ENCODE measurements around the gene CYP51A1.
"Not testable (repeated sequence)": the region's sequence is repeated elsewhere in the genome, so short reads cannot be mapped to it uniquely, and the experiment has no call there.

The CYP51A1 gene

DNA sequence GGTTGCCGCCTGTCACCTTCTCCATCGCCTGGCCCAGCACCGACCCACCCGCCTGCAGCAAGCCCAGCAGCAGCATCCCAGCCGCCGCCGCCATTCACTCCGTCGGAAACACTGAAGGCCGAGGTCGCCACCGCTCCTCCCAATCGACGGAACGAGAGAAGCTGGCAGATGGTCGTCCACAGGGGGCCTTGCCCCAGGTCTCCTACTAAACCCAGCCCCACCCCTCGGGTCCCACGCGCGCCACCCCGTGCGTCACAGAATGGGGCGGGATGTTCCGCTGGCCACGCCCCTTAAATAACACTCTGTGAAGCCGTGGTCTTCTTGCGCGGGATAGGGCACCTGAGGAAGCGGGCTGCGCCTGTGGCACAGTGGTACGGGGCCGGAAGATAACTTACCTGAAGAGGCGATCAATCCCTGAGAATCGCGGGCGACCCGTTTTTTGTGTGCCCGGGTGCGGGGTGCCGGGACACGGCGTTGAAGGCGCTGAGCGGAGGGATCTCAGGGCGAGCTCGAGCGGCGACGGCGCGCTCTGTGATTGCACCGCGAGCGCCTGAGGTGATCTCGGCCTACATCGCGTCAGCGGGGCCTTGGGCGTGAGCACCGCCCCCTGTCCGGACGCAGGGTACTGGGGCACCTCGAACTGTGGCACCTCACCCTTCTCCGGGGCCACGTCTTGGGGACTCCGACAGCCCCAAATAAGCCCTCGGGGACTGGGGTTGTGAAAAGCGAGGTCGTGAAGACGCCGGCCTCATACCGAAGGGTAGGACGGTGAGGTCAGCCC is at the start of gene CYP51A1:
CYP51A1 (minus strand) TSS at position 207 of the 781 bp plus-strand sequence; CDS start at position 94, 113 bp downstream.
- peak; percentile 94 for DNase-seq

DNA sequence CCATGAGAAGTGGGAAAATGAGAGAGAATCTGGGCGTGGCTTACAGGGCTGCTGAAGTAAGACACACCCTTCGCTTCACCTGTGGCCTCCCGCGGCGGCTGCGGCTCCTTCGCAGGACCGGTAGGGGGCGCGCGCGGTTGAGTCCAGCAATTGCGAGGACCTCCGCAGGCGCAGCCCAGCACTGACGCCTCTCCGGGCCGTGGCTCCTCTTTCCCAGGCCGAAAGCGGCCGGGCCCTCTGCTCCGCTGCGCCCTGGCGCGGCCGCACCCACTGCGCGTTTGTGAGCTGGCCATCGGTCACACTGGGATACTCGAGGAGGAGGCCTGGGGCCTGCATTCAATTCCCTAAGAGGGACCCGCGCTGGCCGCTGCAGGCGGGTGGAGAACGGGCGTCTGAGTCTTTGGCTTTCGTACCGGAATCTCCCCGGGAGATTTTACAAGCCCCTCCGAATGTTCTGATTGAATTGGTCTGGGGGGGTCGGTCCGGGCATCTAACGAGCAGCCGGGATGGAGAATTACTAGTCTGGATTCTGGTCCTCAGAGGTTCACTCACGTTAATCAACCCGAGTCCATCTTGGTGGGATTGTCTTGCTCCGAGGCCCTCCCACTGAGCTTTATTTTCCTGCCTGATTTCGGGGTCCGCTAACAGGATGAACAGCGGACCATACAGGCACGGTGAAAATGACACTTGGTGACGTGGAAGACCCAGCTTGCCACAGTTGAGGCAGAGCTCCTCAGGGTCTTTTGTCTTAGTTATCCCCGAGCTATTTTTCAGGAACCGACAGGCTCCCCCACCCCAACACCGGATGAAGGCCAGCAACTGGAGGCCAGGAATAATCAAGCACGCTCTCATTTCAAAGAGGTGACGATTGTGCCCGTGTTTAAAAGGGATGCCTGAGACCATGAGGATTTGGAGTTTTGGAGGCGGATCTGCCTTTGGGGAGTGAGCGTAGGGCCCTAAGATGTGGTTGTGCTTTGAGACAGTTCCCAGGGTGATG is 44.9 kb upstream of the CYP51A1 start, which contains the start of gene LRRD1:
LRRD1 (minus strand) TSS at position 215 of the 997 bp plus-strand sequence. CDS start 13,940 bp downstream, outside the sequence.
- DNase-seq: peak; percentile 91

DNA sequence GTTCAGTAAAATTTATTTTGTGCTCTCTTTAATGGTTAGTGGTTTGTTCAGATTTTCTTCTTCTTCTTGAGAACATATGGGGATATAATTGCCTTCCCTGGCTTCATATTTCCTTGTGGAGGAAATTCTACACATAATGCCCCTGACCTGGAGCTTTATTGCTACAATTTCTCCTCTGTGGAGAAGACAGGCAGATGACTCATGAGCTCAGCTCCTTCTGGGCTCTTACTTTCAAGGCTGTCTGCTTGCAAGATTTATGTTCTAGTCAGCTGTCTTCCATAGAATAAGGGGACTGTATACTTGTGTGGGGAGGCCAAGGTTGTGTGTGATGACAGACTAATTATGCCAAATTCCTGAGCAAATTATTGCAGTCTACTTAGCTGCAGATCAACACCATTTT is 43.1 kb upstream of the CYP51A1 start:
- no peak for DNase-seq

DNA sequence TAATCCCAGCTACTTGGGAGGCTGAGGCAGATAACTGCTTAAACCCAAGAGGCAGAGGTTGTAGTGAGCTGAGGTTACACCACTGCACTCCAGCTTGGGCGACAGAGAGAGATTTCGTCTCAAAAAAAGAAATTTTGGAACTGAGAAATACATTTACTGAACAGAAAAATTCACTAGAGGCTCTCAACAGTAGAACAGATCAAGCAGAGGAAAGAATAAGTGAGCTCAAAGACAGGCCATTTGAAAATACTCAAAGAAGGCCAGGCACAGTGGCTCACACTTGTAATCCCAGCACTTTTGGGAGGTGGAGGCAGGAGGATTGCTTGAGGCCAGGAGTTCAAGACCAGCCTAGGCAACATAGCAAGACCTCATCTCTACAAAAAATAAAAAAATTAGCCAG is 35.3 kb upstream of the CYP51A1 start:
- not testable (repeated sequence) for DNase-seq

DNA sequence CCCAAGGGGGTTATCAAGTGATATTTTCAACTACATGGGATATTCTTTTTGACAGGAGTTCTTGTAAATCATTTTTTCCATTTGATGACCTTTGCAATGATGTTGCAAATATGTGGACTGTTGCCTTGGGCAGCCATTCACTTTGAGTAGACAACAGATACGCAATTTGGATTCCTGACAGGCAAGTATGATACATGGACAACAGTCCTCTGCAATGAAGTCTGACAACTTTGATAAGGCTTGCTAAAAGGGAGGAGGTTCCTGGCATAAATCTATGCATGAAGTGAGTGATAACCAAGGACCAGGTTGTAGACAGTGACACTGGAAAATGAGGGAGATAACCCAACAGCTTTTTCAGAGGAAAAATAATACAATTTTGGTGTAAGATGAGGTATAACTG is 27.0 kb upstream of the CYP51A1 start:
- no peak for DNase-seq

DNA sequence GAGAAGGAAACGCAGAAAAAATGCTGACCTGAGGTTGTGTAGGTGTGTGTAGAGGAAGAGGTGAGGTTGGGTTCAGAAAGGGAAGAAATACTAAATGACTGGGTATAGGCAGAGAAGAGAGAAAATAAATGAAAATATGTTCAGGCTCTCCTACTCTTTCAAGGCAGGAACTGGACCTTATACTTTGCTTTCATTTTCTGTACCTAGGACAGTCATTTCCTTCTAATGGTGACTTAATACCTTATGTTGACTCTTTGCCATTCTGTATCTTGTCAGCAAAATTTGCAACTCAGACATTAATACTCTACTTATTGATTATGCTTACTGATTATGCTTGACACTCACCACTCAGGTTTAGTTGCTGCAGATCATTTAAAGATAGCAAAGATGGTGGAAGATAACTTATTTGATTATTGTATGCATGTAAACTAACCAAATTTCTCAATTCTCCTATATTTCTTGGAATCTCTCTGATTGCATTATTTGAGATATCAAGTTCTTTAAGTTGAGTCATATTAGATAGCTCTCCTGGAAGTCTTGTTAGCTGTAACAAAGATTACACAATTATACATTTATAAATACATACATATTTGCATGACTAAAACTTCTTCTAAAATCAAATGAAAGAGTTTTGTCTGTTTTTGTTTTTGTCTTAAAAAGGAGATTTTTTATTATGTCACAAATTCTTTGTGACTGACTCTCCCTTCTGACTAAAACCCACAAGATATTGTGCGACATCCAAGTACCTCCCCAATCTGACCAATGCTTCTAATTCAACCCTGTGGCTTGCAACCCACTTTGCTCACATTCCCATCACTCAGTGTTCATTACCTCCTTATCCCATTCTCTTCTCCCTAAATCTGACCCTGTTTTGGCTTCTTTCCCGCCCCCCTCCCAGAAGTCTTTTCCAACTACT is 24.6 kb upstream of the CYP51A1 start:
- no peak for DNase-seq

DNA sequence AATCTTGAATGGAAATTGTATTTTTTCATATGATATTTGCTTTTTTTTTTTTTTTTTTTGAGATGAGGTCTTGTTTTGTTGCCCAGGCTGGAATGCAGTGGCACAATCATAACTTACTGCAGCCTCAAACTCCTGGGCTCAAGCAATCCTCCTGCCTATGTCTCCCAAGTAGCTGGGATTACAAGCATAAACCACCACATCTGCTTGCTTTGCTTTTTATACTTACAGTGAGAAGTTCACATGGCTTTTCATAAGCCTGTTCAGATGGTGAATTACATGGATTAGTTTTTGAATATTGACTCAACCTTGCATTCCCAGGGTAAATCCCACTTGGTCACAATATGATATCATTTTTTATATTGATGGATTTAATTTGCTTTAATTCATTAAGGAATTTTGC is 22.7 kb upstream of the CYP51A1 start:
- DNase-seq: no peak

DNA sequence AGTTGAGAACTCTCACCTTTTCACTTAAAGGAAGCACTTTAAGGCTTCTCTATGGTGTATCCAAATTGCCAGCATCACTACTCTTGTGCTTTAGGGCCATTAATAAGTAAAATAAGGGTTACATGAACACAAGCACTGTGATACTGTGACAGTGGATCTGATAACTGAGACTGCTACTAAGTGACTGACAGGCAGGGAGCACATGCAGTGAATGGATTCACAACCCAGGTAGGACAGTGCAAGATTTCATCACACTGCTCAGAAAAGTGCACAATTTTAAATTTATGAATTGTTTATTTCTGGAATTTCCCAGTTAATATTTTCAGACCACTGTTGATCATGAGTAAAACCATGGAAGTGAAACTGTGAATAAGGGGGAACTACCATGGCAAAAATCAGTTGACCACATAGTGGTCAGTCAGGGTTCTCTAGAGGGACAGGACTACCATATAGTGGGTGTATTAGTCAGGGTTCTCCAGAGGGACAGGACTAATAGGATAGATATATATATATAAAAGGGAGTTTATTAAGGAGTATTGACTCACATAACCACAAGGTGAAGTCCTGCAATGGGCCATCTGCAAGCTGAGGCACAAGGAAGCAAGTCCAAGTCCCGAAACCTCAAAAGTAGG is 20.9 kb upstream of the CYP51A1 start:
- no peak for DNase-seq

DNA sequence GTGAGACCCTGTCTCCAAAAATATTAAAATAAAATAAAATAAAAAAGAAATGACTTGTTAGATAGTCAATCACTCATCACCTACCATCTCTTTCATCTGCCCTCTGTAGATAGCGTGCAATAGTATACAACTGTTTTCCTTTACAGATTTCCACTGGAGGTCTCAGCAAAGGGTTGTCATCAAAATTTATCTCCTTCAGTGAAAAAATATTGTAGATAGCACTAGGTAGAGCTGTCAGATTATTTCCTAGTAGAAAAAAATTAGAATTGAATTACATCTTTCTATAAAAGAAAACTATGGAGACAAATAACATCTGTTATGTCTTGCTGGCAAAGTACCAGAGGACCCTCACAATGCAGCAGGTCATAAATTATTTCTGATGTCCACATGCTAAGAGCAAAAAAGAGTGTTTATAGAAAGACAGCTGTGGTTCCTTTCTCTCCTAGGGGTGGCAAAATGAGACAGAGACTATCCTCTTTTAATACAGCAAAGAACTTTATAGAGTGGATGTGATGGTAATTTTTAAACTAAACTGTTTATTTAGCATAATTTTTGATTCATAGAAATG is 16.3 kb upstream of the CYP51A1 start:
- no peak for DNase-seq

DNA sequence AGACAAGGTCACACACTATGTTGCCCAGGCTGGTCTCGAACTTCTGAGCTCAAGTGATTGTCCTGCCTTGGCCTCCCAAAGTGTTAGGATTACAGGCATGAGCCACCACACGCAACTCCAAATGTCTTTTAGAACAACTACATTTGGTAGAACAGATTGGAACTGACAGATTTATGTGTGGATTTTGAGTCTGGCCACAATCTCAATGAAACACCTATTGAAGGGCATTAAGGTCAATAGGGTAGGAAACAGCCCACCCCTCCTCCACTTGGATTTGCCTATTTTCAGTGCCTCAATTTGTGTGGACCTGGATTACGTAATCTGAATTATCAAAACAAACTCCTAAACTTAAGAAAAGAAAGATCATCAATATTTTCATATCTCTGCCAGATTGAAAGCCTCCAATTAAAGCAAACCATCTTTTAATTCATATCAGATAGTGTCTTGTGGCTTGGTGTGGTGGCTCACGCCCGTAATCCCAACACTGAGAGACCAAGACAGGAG is 15.5 kb upstream of the CYP51A1 start:
- no peak for DNase-seq

DNA sequence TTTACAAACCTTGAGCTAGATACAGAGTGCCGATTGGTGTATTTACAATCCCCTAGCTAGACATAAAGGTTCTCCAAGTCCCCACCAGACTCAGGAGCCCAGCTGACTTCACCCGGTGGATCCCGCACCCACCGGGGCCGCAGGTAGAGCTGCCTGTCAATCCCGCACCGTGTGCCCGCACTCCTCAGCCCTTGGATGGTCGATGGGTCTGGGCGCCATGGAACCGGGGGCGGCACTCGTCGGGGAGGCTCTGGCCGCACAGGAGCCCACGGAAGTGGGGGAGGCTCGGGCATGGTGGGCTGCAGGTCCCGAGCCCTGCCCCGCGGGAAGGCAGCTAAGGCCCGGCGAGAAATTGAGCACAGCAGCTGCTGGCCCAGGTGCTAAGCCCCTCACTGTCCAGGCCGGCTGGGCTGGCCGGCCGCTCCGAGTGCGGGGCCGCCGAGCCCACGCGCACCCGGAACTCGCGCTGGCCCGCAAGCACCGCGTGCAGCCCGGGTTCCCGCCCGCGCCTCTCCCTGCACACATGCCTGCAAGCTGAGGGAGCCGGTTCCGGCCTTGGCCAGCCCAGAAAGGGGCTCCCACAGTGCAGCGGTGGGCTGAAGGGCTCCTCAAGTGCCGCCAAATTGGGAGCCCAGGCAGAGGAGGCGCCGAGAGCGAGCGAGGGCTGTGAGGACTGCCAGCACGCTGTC is 9.1 kb upstream of the CYP51A1 start:
- not testable (repeated sequence) for DNase-seq

DNA sequence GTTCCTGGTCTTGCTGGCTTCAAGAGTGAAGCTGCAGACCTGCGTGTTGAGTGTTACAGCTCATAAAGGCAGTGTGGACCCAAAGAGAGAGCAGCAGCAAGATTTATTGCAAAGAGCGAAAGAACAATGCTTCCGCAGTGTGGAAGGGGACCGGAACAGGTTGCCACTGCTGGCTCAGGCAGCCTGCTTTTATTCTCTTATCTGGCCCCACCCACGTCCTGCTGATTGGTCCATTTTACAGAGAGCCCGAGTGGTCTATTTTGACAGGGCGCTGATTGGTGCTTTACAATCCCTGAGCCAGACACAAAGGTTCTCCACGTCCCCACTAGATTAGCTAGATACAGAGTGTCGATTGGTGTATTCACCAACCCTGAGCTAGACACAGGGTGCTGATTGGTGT is 8.5 kb upstream of the CYP51A1 start:
- DNase-seq: not testable (repeated sequence)

DNA sequence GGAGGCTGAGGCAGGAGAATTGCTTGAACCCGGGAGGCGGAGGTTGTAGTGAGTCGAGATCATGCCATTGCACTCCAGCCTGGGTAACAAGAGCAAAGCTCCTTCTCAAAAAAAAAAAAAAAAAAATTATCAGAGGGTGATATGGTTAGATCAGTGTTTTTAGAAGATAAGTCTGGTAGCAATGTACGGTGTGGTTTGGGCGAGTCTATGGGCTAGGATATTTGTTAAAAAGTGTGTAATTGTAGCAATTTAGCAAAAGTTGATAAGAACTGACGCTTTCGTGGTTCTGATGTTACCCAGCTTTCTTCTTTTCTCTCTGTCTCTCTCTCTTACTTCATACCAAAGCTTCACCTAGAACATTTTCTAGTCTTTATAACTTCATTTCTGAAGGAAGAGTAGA is 6.9 kb upstream of the CYP51A1 start:
- DNase-seq: no peak

DNA sequence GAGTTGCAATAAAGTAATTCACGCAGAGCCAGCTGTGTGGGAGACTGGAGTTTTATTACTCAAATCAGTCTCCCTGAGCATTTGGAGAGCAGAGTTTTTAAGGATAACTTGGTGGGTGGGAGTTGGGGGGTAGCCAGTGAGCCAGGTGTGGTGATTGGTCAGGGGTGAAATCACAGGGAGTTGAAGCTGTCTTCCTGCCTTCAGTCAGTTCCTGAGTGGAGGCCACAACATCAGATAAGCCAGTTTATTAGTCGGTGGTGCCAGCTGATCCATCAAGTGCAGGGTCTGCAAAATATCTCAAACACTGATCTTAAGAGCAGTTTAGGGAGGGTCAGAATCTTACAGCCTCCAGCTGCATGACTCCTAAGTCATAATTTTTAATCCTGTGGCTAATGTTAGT is 3.3 kb upstream of the CYP51A1 start:
- no peak for DNase-seq

DNA sequence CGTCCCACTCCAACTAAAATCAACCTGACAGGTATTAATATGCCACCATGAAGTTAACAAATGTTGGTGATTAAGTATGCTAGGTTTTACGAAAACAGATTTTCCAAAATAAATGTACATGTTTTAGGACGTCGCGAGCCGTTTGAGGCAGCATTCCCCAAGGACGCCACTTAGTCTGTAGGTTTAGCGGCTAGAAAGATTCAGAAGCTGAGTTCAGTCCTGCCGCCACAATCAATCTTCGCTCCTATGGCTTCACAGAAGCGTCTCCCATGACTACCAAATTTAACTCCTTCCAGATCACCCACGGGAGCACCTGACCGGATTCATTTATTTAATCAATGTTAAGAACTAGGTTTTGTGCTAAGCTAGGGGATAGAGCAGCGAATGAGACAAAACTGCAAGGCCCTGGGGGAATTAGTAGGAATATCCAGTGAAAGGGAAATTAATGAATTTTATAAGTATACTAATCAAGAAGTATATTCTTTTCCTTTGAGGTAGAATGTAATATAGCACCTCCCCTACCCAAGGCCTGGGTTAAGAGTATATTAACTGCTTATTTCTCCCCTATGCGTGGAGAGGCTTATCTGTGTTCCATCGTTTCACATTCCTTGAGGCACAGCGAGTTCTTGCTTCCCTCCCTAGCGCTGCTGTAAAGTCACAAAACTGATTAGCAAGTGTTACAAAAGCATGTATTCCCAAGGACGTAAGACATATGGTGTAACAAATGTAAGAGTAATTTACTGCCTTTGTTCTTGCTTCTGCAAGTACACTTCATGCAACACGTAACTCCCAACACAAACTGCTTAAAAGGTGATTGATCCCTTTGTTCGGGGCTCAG is 994 bp upstream of the CYP51A1 start:
- no peak for DNase-seq

DNA sequence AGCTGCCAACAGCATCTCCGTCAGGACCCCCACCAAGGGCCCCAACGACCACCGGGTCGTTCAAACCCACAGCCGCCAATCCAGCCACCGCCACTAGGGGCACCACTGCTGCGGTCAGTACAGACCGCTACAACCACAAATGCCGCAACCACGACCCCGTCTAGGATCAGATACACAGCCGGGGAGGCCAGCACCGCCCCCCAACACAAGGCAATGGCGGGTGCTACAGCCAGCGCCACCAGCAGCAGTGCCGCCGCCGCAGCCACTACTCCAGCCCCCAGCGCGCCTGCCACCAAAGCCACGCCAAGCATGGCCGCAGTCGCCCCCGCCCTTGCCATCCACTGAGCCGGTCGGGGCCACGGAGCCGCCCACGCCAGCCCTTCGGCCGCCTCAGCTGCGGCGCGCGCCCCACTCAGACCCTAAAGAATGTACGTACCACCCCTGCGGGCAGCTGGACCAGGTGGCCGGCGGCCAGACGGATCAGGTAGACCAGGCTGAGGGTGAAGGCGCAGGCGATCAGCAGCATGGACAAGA is 473 bp downstream of the CYP51A1 start:
- DNase-seq: peak; percentile 75

DNA sequence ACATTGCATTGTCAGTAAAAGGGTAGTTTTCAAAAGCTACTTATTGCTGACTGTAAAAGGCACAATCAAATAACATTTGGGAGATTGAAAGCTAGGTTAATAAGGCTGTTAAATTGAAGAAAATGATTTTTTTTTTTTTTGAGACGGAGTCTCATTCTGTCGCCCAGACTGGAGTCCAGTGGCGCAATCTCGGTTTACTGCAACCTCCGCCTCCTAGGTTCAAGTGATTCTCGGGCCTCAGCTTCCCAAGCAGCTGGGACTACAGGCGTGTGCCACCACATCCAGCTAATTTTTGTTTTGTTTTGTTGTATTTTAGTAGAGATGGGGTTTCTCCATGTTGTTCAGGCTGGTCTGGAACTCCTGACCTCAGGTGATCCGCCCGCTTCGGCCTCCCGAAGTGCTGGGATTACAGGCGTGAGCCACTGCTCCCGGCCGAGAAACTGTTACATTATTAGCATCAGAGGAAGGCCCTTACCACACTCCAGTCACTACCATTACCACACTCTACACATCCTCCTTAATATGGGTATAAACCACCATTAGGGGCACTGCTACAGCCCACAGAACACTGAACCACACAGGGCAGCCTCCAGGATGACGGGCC is 1.0 kb downstream of the CYP51A1 start:
- no peak for DNase-seq

DNA sequence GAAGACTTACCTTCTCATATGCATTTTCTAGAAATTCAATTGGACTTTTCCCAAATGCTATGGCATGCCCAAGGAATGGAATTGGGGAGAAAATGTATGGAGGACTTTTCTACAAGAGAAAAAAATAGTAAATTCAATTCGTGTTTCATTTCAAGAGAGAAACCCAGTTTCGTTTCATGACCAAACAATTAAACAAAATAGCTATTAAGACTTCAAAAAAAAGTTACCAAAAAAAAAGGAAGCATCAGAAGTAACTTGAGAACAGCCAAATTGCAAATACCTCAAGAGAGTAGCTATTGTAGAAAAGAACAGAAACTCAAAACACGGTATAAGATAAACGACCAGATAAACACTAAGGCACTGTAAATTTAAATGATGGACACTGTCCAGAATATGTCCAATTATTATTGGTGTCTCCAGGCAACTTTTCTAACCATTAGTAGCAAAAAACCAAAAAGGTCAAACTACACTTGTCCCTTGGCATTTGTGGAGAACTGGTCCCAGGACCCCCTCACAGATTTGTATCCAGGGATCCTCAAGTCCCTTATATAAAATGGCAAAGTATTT is 2.4 kb downstream of the CYP51A1 start:
- DNase-seq: no peak

DNA sequence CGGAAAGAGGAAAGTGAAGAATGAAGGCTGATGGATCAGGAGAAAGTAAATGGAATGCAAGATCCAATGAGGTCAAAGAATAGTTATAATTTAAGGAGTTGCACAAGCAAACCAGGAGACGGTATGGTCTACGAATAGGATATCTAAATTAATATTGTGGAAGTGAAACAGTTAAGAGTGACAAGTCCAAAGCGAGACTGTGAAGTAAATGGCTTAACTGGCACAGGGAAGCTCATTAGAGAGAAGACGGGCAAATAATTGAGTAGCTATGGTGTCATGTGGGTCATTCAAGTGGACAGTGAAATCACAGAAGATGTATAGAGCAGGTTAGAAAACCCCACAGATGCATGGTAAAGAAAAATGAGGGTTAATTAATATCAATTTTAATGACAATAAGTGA is 3.2 kb downstream of the CYP51A1 start:
- DNase-seq: no peak

Measured in CD4-positive, alpha-beta T cell treated with Interleukin-12 subunit alpha and Interleukin-12 subunit beta, for 1 hour (primary cell).